HEK293 (cell line): ENCODE data around the gene GRK5.

Experiments
- CTCF ChIP-seq: fragments of 450-650 bp; formaldehyde crosslinking; IDR thresholded peaks from 2 replicates; pipeline ENCODE4 v1.5.1; 2016; ENCODE audit warnings: missing biosample characterization, missing genetic modification characterization
- SALL2 ChIP-seq: fragments of 450-650 bp; formaldehyde crosslinking; IDR thresholded peaks from 2 replicates; pipeline ENCODE4 v1.5.0; 2017; ENCODE audit warnings: missing biosample characterization, mild to moderate bottlenecking, missing genetic modification characterization, borderline replicate concordance
- SETDB1 ChIP-seq: IDR thresholded peaks from one replicate; pipeline ENCODE4 v1.6.1; 2017; ENCODE audit warnings: mild to moderate bottlenecking, low read length, moderate library complexity, mixed read lengths; ENCODE audit not compliant: insufficient read length
- ZBTB8A ChIP-seq: fragments of 450-650 bp; formaldehyde crosslinking; IDR thresholded peaks from 2 replicates; pipeline ENCODE4 v1.5.1; 2016; ENCODE audit warnings: missing biosample characterization, missing genetic modification characterization
- ZNF221 ChIP-seq: fragments of 450-650 bp; formaldehyde crosslinking; IDR thresholded peaks from 2 replicates; pipeline ENCODE4 v1.5.1; 2017; ENCODE audit warnings: missing biosample characterization, missing genetic modification characterization, borderline replicate concordance
- ZNF747 ChIP-seq: fragments of 450-650 bp; formaldehyde crosslinking; IDR thresholded peaks from 2 replicates; pipeline ENCODE4 v1.5.1; 2016; ENCODE audit warnings: missing biosample characterization, missing genetic modification characterization
- ZSCAN16 ChIP-seq: fragments of 450-650 bp; formaldehyde crosslinking; IDR thresholded peaks from 2 replicates; pipeline ENCODE4 v1.5.1; 2016; ENCODE audit warnings: missing biosample characterization, missing genetic modification characterization

- TF ChIP-seq SALL2 (no peak), SETDB1 (no peak), CTCF (no peak), ZSCAN16 (no peak), ZBTB8A (no peak), ZNF221 (no peak), ZNF747 (tag by site-specific recombination) (no peak)
These were observed 270.1 kb downstream of the GRK5 start for GRCh38 chr10:119477444-119477843.
